HepG2 (cell line): ENCODE results near the gene IL15RA. TPM values are rescaled to one million over a fixed set of nuclear protein-coding genes. Genes with fewer than 3 reads are reported as not detected.

Experiments
- PCBP2 ChIP-seq: fragments of 200-400 bp; formaldehyde crosslinking; optimal IDR thresholded peaks from 2 replicates; pipeline ENCODE3; 2018; ENCODE audit warnings: low read length, low read depth; ENCODE audit not compliant: poor library complexity, severe bottlenecking
- PLSCR1 ChIP-seq: sonication (generic); formaldehyde crosslinking; IDR thresholded peaks from 2 replicates; pipeline ENCODE4 v1.5.0; 2020; ENCODE audit warnings: missing genetic modification reagents, mild to moderate bottlenecking, borderline replicate concordance
- RELA ChIP-seq: sonication (generic); formaldehyde crosslinking; IDR thresholded peaks from 2 replicates; pipeline ENCODE4 v1.4.0; 2020; ENCODE audit warnings: missing genetic modification reagents
- ZBTB4 ChIP-seq: sonication (generic); formaldehyde crosslinking; IDR thresholded peaks from 2 replicates; pipeline ENCODE4 v1.4.0; 2020; ENCODE audit warnings: missing genetic modification reagents, mild to moderate bottlenecking, borderline replicate concordance
- ZNF256 ChIP-seq: sonication (generic); formaldehyde crosslinking; conservative IDR thresholded peaks from 2 replicates; pipeline ENCODE4 v1.4.0; 2020; ENCODE audit warnings: missing genetic modification reagents
- ZNF318 ChIP-seq: sonication (generic); formaldehyde crosslinking; IDR thresholded peaks from 2 replicates; pipeline ENCODE4 v1.4.0; 2020; ENCODE audit warnings: mild to moderate bottlenecking, missing genetic modification reagents
- ZNF333 ChIP-seq: sonication (generic); formaldehyde crosslinking; IDR thresholded peaks from 2 replicates; pipeline ENCODE4 v1.4.0; 2020; ENCODE audit warnings: mild to moderate bottlenecking, missing genetic modification reagents, borderline replicate concordance
- polyA plus RNA-seq, 8 experiments: library from polyadenylated mRNA; depleted of rRNA in 3 of 8; stranded (reverse) in 7 of 8; unstranded in 1 of 8; fragments of >200 nt; fragmentation: Illumina TruSeq in 4 of 8; extraction: Trizol in 4 of 8; gene quantifications; 2 replicates each; pipeline versions ENCODE4 v1.2.1 to v1.2.3, GENCODE V29; 2011 to 2016; ENCODE audit warnings: low read depth in 4 of 8, missing spikeins in 1 of 8, mixed read lengths in 1 of 8; ENCODE audit not compliant: insufficient read depth in 1 of 8
- total RNA-seq, 5 experiments: library from RNA; depleted of rRNA; stranded (reverse); fragments of >200 nt; fragmentation: Illumina TruSeq; extraction: Trizol; gene quantifications; 2 replicates each; pipeline ENCODE4 v1.2.3, GENCODE V29; 2016; ENCODE audit warnings: low read depth in 1 of 5

The IL15RA gene
- total and polyA plus RNA-seq, 2 of the 13 experiments (the other 11 are each of a cell fraction or from before 2014, with no cell fraction given) = 0.53 to 0.77 TPM

GRCh38 chr10:6018422-6018821 lies 41.1 kb upstream of the IL15RA start (continued):
- TF ChIP-seq ZNF318 (no peak), RELA (no peak), PLSCR1 (CRISPR knock-in tag) (no peak), ZNF256 (CRISPR knock-in tag) (no peak), ZBTB4 (no peak), PCBP2 (no peak), ZNF333 (CRISPR knock-in tag) (no peak)
